Ectodermal cell (in vitro differentiated cells): ENCODE results near the gene FUT8.
"Not testable (repeated sequence)": the region's sequence is repeated elsewhere in the genome, so short reads cannot be mapped to it uniquely, and the experiment has no call there.

Experiments
- H3K27ac ChIP-seq: 2 replicates; pipeline ENCODE4 v1.7.0; 2013; ENCODE audit warnings: mild to moderate bottlenecking, low read depth, low read length; ENCODE audit not compliant: insufficient read depth, poor library complexity, severe bottlenecking
- H3K27me3 ChIP-seq: 2 replicates; pipeline ENCODE4 v1.7.0; 2013; ENCODE audit warnings: mild to moderate bottlenecking, low read length; ENCODE audit not compliant: insufficient read depth, control insufficient read depth, poor library complexity, severe bottlenecking
- H3K36me3 ChIP-seq: one replicate; pipeline ENCODE4 v1.7.0; 2013; ENCODE audit warnings: low read length; ENCODE audit not compliant: control insufficient read depth, insufficient read depth
- H3K4me1 ChIP-seq: one replicate; pipeline ENCODE4 v1.7.0; 2013; ENCODE audit warnings: low read length; ENCODE audit not compliant: control insufficient read depth, insufficient read depth
- H3K4me3 ChIP-seq: 2 replicates; pipeline ENCODE4 v1.7.0; 2013; ENCODE audit warnings: low read depth, low read length, control low read depth; ENCODE audit not compliant: insufficient read depth
- H3K9me3 ChIP-seq: 2 replicates; pipeline ENCODE4 v1.7.0; 2013; ENCODE audit warnings: mild to moderate bottlenecking, low read length, moderate library complexity; ENCODE audit not compliant: control insufficient read depth
- WGBS, 2 experiments: methylation state at CpG; one replicate each; pipeline ENCODE4 v1.1.7; 2013; ENCODE audit warnings: missing lambda C conversion rate in 2 of 2; 5-methylcytosine and 5-hydroxymethylcytosine counted together

The FUT8 gene

GRCh38 chr14:65685572-65685971 lies 273.0 kb downstream of the FUT8 start:
- Histone ChIP-seq H3K27me3 (no peaks in the 10 kb centered on the region), H3K27ac (no peak overlapping the region), H3K9me3 (no peaks in the 10 kb centered on the region), H3K4me3 (no peak overlapping the region), H3K4me1 (peaks cover 8% of the 10 kb centered on the region), H3K36me3 (no peaks in the 10 kb centered on the region)
- 93 to 98% methylated on average over 2 of the region's 2 CpGs for WGBS, 2 experiments

GRCh38 chr14:65686761-65687160 lies 274.2 kb downstream of the FUT8 start:
- Histone ChIP-seq H3K9me3 (no peaks in the 10 kb centered on the region), H3K27me3 (no peaks in the 10 kb centered on the region), H3K4me1 (peaks cover 8% of the 10 kb centered on the region), H3K4me3 (no peak overlapping the region), H3K27ac (no peak overlapping the region), H3K36me3 (no peaks in the 10 kb centered on the region)

DNA sequence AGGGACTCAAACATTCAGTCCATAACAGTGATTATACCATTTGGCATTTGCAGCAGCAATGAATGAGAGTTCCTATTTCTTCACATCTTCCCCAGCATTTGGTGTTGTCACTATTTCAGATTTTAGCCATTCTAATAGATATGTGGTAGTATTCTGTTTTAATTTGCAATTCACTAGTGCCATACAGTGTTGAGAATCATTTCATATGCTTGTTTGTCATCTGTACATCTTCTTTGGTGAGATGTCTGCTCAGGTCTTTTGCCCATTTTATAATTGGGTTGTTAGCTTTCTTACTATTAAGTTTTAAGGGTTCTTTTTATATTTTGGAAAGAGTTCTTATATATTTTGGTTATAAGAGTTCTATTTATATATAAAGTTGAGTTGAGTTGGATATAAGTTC lies 276.5 kb downstream of the FUT8 start:
- H3K4me1 ChIP-seq = peaks cover 8% of the 10 kb centered on the region

GRCh38 chr14:65692566-65692965 lies 280.0 kb downstream of the FUT8 start:
- not testable (repeated sequence) for H3K27ac ChIP-seq, H3K4me1 ChIP-seq, H3K27me3 ChIP-seq, H3K36me3 ChIP-seq, H3K9me3 ChIP-seq, H3K4me3 ChIP-seq
- WGBS, 2 experiments = 95 to 96% methylated on average over 16 to 22 of the region's 31 CpGs

More for the DNA sequence above, 276.5 kb downstream of the FUT8 start:
- H3K27ac ChIP-seq = no peak overlapping the region
- H3K4me3 ChIP-seq = no peak overlapping the region
- H3K36me3 ChIP-seq = no peaks in the 10 kb centered on the region
- no peaks in the 10 kb centered on the region for H3K27me3 ChIP-seq
- no peaks in the 10 kb centered on the region for H3K9me3 ChIP-seq

GRCh38 chr14:65696801-65697200 lies 284.3 kb downstream of the FUT8 start:
- no peaks in the 10 kb centered on the region for H3K4me1 ChIP-seq
- H3K9me3 ChIP-seq = no peaks in the 10 kb centered on the region
- H3K4me3 ChIP-seq = no peak overlapping the region
- 88 to 100% methylated on average over 1 of the region's 1 CpG for WGBS, 2 experiments
- H3K27ac ChIP-seq = no peak overlapping the region
- H3K27me3 ChIP-seq = no peaks in the 10 kb centered on the region
- H3K36me3 ChIP-seq = no peaks in the 10 kb centered on the region

DNA sequence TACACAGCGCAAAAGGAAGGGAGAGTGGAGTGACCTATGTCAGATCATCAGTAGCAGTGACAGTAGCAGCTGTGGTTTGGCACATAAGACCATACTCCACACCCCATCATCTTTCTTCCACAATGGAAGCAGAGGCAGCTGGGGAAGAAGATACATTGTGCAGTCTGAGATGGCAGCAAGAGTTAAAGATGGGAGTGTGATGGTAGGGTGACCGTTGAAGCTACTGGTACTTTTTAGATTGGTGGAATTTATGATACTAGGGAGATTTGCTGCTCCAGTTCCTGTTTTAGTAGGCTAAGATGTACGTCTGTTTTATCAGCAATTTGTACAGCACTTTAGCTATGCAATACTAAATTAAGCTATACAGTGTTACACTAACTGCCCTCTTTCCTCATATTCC lies 291.0 kb downstream of the FUT8 start:
- no peaks in the 10 kb centered on the region for H3K9me3 ChIP-seq
- H3K27ac ChIP-seq = no peak overlapping the region
- H3K27me3 ChIP-seq = no peaks in the 10 kb centered on the region
- H3K36me3 ChIP-seq = no peaks in the 10 kb centered on the region
- no peak overlapping the region for H3K4me3 ChIP-seq
- WGBS, 2 experiments = 90 to 93% methylated on average over 2 to 3 of the region's 3 CpGs
- H3K4me1 ChIP-seq = no peaks in the 10 kb centered on the region

DNA sequence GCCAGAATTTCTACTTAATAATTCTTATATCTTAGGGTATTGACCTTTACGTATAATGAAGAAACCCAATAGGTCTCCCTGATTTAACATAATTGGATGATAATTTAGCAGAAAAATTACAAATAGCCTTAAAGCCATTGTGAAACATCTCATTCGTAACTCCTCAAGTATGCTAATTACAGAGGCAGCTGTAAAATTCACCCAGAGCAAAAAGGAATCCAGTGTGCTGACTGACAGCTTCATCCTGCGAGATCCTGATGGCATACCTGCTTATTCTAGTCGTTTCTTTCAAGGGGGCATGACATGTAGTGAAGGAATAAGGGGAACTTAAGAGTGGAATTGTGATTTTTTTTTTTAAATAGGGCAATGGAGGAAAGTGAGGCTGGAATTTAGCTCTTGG lies 291.5 kb downstream of the FUT8 start:
- 61 to 70% methylated on average over 3 to 4 of the region's 4 CpGs for WGBS, 2 experiments
- no peaks in the 10 kb centered on the region for H3K27me3 ChIP-seq
- H3K27ac ChIP-seq = no peak overlapping the region

GRCh38 chr14:65704437-65704836 lies 291.9 kb downstream of the FUT8 start:
- H3K27ac ChIP-seq = no peak overlapping the region
- no peaks in the 10 kb centered on the region for H3K27me3 ChIP-seq
- no peaks in the 10 kb centered on the region for H3K4me1 ChIP-seq
- 70 to 80% methylated on average over 1 of the region's 2 CpGs for WGBS, 2 experiments
- no peaks in the 10 kb centered on the region for H3K9me3 ChIP-seq
- H3K36me3 ChIP-seq = no peaks in the 10 kb centered on the region
- no peak overlapping the region for H3K4me3 ChIP-seq

More for the DNA sequence above, 291.5 kb downstream of the FUT8 start:
- Histone ChIP-seq H3K4me3 (no peak overlapping the region), H3K9me3 (no peaks in the 10 kb centered on the region), H3K4me1 (no peaks in the 10 kb centered on the region), H3K36me3 (no peaks in the 10 kb centered on the region)

DNA sequence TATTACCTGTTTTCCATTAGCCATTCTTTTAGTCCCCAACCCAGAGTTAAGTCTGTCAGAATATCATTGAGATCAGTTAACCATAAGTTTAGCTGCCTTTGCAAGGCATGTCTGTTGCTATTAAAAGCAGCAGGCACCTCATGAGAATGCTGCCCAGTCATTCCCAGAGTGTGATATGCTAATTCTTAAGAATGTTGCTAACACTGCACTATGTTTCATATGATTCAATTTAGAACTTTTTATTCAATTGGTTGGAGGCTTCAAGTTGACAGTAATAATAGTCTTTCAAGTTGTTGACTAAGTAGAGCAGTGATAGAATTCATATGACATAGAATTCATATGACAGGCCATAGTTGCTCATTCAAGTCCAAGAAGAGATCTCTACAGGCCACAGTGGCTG lies 292.3 kb downstream of the FUT8 start:
- H3K4me3 ChIP-seq = no peak overlapping the region
- H3K36me3 ChIP-seq = no peaks in the 10 kb centered on the region

GRCh38 chr14:65709576-65709975 lies 297.0 kb downstream of the FUT8 start:
- H3K9me3 ChIP-seq = no peaks in the 10 kb centered on the region
- no peak overlapping the region for H3K4me3 ChIP-seq
- H3K4me1 ChIP-seq = no peaks in the 10 kb centered on the region
- 88 to 93% methylated on average over 6 of the region's 6 CpGs for WGBS, 2 experiments
- no peaks in the 10 kb centered on the region for H3K27me3 ChIP-seq
- H3K36me3 ChIP-seq = no peaks in the 10 kb centered on the region
- H3K27ac ChIP-seq = no peak overlapping the region

More for the DNA sequence above, 292.3 kb downstream of the FUT8 start:
- H3K4me1 ChIP-seq = no peaks in the 10 kb centered on the region
- no peaks in the 10 kb centered on the region for H3K27me3 ChIP-seq
- H3K9me3 ChIP-seq = no peaks in the 10 kb centered on the region
- no peak overlapping the region for H3K27ac ChIP-seq

DNA sequence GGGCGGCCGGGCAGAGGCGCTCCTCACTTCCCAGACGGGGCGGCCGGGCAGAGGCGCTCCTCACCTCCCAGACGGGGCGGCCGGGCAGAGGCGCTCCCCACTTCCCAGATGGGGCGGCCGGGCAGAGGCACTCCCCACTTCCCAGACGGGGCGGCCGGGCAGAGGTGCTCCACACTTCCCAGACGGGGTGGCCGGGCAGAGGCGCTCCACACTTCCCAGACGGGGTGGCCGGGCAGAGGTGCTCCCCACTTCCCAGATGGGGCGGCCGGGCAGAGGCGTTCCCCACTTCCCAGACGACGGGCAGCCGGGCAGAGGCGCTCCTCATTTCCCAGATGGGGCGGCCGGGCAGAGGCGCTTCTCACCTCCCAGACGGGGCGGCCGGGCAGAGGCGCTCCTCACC lies 304.3 kb downstream of the FUT8 start:
- not testable (repeated sequence) for H3K27ac ChIP-seq, H3K36me3 ChIP-seq, H3K4me1 ChIP-seq, H3K27me3 ChIP-seq, H3K9me3 ChIP-seq, H3K4me3 ChIP-seq
- 94 to 95% methylated on average over 34 to 35 of the region's 35 CpGs for WGBS, 2 experiments
